GM06990 (cell line): ENCODE data around the gene CMKLR1.

ENCODE experiments used
- DNase-seq: peaks from one replicate; pipeline ENCODE4 v3.0.0-alpha.2; 2011; ENCODE audit not compliant: insufficient read length; ENCODE audit errors: extremely low read depth
- H3K27me3 ChIP-seq: replicated peaks from 2 replicates; pipeline ENCODE4 v1.6.0; 2011; ENCODE audit warnings: low read length; ENCODE audit not compliant: control insufficient read depth, insufficient read depth
- H3K36me3 ChIP-seq: 2 replicates; pipeline ENCODE4 v1.5.1; 2011; ENCODE audit warnings: low read length; ENCODE audit not compliant: control insufficient read depth, insufficient read depth
- H3K4me3 ChIP-seq: replicated peaks from 2 replicates; pipeline ENCODE4 v1.5.1; 2011; ENCODE audit warnings: low read depth, mild to moderate bottlenecking, control low read depth, low read length
- TF ChIP-seq, protein P1 (sequence below): IDR thresholded peaks from 2 replicates; pipeline ENCODE4 v1.5.1; 2011; ENCODE audit warnings: low read length, control low read depth, mild to moderate bottlenecking, inconsistent platforms; ENCODE audit not compliant: insufficient read depth, poor library complexity, severe bottlenecking

Gene CMKLR1

GRCh38 chr12:108265505-108265904 is 73.6 kb downstream of the CMKLR1 start:
- Histone ChIP-seq H3K36me3 (no peaks in the 10 kb centered on the region), H3K4me3 (no peak overlapping the region), H3K27me3 (no peaks in the 10 kb centered on the region)
- no peak for DNase-seq
- TF ChIP-seq, protein P1, sequence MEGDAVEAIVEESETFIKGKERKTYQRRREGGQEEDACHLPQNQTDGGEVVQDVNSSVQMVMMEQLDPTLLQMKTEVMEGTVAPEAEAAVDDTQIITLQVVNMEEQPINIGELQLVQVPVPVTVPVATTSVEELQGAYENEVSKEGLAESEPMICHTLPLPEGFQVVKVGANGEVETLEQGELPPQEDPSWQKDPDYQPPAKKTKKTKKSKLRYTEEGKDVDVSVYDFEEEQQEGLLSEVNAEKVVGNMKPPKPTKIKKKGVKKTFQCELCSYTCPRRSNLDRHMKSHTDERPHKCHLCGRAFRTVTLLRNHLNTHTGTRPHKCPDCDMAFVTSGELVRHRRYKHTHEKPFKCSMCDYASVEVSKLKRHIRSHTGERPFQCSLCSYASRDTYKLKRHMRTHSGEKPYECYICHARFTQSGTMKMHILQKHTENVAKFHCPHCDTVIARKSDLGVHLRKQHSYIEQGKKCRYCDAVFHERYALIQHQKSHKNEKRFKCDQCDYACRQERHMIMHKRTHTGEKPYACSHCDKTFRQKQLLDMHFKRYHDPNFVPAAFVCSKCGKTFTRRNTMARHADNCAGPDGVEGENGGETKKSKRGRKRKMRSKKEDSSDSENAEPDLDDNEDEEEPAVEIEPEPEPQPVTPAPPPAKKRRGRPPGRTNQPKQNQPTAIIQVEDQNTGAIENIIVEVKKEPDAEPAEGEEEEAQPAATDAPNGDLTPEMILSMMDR, result no peak

DNA sequence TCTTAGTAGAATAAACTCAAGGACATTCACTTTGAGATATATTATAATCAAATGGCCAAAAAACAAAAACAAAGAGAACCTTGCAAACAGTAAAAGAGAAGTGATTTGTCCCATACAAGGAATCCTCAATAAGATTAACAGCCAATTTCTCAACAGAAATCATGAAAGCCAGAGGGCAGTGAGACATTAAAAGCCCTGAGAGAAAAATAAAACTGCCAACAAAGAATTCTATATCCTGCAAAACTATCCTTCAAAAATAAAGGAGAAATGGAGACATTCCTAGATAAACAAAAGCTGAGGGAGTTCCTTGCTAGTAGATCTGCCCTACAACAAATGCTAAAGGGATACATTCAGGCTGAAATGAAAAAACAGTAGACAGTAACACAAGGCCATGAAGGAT is 78.1 kb downstream of the CMKLR1 start:
- no peaks in the 10 kb centered on the region for H3K36me3 ChIP-seq
- H3K27me3 ChIP-seq, result no peaks in the 10 kb centered on the region
- TF ChIP-seq, protein P1, result no peak
- no peak for DNase-seq
- no peak overlapping the region for H3K4me3 ChIP-seq

DNA sequence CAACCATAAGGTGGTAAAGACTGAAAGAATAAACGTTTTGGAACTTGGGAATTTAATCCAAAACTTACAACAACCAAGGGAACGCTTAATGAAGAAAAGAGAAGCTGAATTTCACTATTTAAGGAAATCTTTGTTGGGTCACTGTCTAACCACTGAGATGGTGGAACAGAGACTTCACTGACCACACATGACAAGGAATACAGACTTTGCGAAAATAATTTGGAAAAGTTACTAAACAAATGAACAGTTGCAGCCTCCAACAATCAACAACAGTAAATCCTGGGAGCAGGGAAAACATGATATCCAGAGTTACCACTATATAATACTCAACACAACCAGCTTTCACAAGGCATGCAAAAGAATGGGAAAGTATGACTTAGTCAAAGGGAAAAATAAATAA is 79.1 kb downstream of the CMKLR1 start:
- Histone ChIP-seq H3K4me3 (no peak overlapping the region), H3K27me3 (no peaks in the 10 kb centered on the region), H3K36me3 (no peaks in the 10 kb centered on the region)
- DNase-seq, result no peak
- TF ChIP-seq, protein P1, result no peak

DNA sequence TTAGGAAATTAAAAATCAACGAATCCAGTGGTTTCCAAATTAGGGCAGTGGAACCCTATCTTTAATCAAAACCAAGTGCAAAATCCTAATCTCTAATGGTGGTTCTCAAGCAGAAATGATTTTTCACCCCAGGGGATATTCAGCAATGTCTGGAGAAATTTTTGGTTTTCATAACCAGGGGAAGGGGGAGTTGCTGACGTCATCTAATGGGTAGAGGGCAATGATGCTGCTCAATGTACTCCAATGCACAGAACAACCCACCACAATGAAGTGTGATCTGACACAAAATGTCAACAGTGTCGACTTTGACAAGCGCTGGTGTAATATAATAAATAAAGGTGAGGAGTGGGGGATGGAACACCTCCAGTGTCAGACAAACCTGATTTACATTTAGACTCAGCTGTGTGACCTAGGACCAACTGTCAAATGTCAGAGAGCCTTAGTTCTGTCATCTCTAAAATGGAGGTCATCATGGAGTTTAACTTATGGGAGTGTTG is 81.5 kb downstream of the CMKLR1 start:
- Histone ChIP-seq H3K27me3 (no peaks in the 10 kb centered on the region), H3K4me3 (no peak overlapping the region), H3K36me3 (no peaks in the 10 kb centered on the region)
- TF ChIP-seq, protein P1, result no peak
- no peak for DNase-seq

DNA sequence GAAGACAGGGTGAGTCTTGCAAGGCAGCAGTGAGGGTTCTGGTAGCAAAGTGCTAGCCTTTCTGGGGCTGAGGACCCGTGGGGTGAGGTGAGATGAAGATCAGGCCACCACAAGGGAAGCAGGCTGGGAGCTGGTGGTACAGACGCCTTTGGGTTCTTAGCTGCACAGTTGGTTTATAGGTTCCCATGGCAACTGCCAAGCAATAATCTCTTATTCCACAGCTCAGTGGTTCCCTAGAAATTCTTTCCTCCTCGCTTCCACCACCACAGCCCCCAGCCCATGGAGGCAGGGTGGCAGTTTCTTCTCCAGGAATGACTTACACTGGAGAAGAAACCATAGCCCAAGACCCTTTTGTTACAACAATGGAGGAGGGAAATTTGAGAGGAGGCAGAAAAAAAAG is 82.1 kb downstream of the CMKLR1 start:
- Histone ChIP-seq H3K27me3 (no peaks in the 10 kb centered on the region), H3K36me3 (no peaks in the 10 kb centered on the region), H3K4me3 (no peak overlapping the region)
- TF ChIP-seq, protein P1, result no peak
- no peak for DNase-seq

- Histone ChIP-seq H3K27me3 (no peaks in the 10 kb centered on the region; the same call in none of the 2 replicates), H3K36me3 (no peaks in the 10 kb centered on the region), H3K4me3 (no peak overlapping the region)
- DNase-seq, result no peak
- TF ChIP-seq, protein P1, result no peak
Observed at GRCh38 chr12:108255252-108255602, 83.9 kb downstream of the CMKLR1 start.
